Measurements from ENCODE around the gene CLK3. TPM values are rescaled to one million over a fixed set of nuclear protein-coding genes. Genes with fewer than 3 reads are reported as not detected.

Gene CLK3
- total and polyA plus RNA-seq, 10 of the 15 experiments (the other 5 are each of a cell fraction or from before 2014, with no cell fraction given): 3.3 to 169 (median 66.2) TPM

DNA sequence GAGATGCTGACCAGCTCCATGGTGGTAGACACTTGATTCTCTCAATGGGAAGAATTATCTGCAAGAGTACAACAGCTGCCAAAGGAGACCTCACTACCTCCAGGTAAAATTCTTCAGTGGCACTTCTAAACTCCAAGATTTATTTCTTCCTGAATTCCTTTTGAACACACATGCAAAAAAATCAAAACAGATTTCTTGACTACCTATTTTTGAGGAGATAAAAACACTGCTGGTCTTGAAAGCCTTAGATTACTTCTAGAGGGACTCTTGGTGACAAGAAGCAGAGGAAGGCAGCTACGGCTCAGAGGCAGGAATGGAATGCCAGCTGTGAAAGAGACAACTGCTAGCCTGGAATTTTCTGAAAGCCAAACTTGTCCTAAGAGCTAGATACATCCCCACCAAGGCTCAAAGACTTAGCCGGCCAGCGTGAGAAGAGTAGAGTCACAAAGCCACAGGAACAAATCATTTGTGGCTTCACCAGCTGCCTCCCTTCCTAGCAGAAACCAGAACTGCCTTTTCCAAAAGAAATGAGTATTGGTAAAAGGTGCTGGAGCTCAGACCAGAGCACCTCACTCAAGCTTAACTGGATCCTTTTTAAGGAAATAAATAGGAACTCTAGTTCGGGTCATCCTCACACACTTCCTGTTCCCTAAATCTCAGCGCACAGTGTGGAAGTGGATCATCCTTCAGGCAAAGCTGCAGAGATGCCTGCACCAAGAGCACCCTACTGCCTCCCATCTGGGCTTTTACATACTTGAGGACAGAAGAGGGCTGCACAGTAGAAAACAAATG, 32.6 kb downstream of the CLK3 start:
- DNase-seq (ENCODE audit: low read depth, low spot score): no peak
- no peak overlapping the region for H3K4me2 ChIP-seq (ENCODE audit: control insufficient read depth, insufficient read depth)
- in situ Hi-C loops (cut with MboI) (no loop called here), intact Hi-C loops (cut with micrococcal nuclease; ENCODE audit: unreplicated experiment) (no loop called here)
- ATAC-seq: no peak
- H3K27ac ChIP-seq (ENCODE audit: control insufficient read depth, insufficient read depth): no peak overlapping the region
- H3K36me3 ChIP-seq (ENCODE audit: control insufficient read depth in 2 of 2, insufficient read depth in 2 of 2, low read length in 1 of 2): peaks cover 1 to 12% of the 10 kb centered on the region in 2 experiments
- 78% methylated on average over 5 of the region's 5 CpGs for WGBS (ENCODE audit: insufficient coverage, insufficient replicate concordance, low lambda C conversion rate, missing lambda C conversion rate)
- no peak overlapping the region for H2AFZ ChIP-seq (ENCODE audit: control insufficient read depth, low read depth, low read length)
- H3K9me3 ChIP-seq (replicated peaks; ENCODE audit: control insufficient read depth, insufficient read depth, low read length): no peaks in the 10 kb centered on the region
- H3K4me3 ChIP-seq: no peak overlapping the region
- ChIA-PET CTCF (interaction anchor here (1.6 to 18.9 kb wide), 2 partner anchors 16 to 119 kb away, joined by 6 to 380 read pairs; no protein-coding TSS in a partner anchor), RAD21 (ENCODE audit: unreplicated experiment) (no interaction called here), SMC1A (ENCODE audit: uncharacterized antibody, unreplicated experiment) (no interaction called here), POLR2A (interaction anchor here (0.6 to 1.0 kb wide), 3 partner anchors 15 to 157 kb away, joined by 3 to 4 read pairs (median 4); no protein-coding TSS in a partner anchor)
- TF ChIP-seq POLR2AphosphoS5 (IDR thresholded peaks at IDR 0.05; ENCODE audit: low read length) (no peak), LARP7 (IDR thresholded peaks at IDR 0.05) (no peak), NR2C2 (IDR thresholded peaks at IDR 0.05; ENCODE audit: borderline replicate concordance, control insufficient read depth, insufficient read length, low read depth) (no peak), STAT3 (IDR thresholded peaks at IDR 0.05; ENCODE audit: low read depth, low read length) (no peak), DPF2 (IDR thresholded peaks at IDR 0.05) (no peak), MTA2 (IDR thresholded peaks at IDR 0.05; ENCODE audit: low read depth) (no peak), SIN3A (IDR thresholded peaks at IDR 0.05; ENCODE audit: low read depth, low read length) (no peak), CEBPB (IDR thresholded peaks at IDR 0.05; ENCODE audit: borderline replicate concordance in 1 of 2, low read depth in 2 of 2, low read length in 2 of 2) (no peak), POLR2A (IDR thresholded peaks at IDR 0.05; ENCODE audit: low read depth, low read length) (no peak), POLR2AphosphoS2 (IDR thresholded peaks at IDR 0.05; ENCODE audit: low read depth, low read length) (no peak)
- TF ChIP-seq, protein P1, sequence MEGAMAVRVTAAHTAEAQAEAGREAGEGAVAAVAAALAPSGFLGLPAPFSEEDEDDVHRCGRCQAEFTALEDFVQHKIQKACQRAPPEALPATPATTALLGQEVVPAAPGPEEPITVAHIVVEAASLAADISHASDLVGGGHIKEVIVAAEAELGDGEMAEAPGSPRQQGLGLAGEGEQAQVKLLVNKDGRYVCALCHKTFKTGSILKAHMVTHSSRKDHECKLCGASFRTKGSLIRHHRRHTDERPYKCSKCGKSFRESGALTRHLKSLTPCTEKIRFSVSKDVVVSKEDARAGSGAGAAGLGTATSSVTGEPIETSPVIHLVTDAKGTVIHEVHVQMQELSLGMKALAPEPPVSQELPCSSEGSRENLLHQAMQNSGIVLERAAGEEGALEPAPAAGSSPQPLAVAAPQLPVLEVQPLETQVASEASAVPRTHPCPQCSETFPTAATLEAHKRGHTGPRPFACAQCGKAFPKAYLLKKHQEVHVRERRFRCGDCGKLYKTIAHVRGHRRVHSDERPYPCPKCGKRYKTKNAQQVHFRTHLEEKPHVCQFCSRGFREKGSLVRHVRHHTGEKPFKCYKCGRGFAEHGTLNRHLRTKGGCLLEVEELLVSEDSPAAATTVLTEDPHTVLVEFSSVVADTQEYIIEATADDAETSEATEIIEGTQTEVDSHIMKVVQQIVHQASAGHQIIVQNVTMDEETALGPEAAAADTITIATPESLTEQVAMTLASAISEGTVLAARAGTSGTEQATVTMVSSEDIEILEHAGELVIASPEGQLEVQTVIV (IDR thresholded peaks at IDR 0.05; ENCODE audit: borderline replicate concordance, partially characterized antibody): no peak
- TF ChIP-seq, protein P2, sequence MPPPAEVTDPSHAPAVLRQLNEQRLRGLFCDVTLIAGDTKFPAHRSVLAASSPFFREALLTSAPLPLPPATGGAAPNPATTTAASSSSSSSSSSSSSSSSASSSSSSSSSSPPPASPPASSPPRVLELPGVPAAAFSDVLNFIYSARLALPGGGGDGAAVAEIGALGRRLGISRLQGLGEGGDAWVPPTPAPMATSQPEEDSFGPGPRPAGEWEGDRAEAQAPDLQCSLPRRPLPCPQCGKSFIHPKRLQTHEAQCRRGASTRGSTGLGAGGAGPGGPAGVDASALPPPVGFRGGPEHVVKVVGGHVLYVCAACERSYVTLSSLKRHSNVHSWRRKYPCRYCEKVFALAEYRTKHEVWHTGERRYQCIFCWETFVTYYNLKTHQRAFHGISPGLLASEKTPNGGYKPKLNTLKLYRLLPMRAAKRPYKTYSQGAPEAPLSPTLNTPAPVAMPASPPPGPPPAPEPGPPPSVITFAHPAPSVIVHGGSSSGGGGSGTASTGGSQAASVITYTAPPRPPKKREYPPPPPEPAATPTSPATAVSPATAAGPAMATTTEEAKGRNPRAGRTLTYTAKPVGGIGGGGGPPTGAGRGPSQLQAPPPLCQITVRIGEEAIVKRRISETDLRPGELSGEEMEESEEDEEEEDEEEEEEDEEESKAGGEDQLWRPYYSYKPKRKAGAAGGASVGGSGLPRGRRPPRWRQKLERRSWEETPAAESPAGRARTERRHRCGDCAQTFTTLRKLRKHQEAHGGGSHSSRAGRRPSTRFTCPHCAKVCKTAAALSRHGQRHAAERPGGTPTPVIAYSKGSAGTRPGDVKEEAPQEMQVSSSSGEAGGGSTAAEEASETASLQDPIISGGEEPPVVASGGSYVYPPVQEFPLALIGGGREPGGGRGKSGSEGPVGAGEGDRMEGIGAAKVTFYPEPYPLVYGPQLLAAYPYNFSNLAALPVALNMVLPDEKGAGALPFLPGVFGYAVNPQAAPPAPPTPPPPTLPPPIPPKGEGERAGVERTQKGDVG (CRISPR knock-in tag; IDR thresholded peaks at IDR 0.05): no peak
- TF ChIP-seq, protein P3, sequence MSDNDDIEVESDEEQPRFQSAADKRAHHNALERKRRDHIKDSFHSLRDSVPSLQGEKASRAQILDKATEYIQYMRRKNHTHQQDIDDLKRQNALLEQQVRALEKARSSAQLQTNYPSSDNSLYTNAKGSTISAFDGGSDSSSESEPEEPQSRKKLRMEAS (IDR thresholded peaks at IDR 0.05; ENCODE audit: low read depth, low read length): no peak
- TF ChIP-seq, protein P4, sequence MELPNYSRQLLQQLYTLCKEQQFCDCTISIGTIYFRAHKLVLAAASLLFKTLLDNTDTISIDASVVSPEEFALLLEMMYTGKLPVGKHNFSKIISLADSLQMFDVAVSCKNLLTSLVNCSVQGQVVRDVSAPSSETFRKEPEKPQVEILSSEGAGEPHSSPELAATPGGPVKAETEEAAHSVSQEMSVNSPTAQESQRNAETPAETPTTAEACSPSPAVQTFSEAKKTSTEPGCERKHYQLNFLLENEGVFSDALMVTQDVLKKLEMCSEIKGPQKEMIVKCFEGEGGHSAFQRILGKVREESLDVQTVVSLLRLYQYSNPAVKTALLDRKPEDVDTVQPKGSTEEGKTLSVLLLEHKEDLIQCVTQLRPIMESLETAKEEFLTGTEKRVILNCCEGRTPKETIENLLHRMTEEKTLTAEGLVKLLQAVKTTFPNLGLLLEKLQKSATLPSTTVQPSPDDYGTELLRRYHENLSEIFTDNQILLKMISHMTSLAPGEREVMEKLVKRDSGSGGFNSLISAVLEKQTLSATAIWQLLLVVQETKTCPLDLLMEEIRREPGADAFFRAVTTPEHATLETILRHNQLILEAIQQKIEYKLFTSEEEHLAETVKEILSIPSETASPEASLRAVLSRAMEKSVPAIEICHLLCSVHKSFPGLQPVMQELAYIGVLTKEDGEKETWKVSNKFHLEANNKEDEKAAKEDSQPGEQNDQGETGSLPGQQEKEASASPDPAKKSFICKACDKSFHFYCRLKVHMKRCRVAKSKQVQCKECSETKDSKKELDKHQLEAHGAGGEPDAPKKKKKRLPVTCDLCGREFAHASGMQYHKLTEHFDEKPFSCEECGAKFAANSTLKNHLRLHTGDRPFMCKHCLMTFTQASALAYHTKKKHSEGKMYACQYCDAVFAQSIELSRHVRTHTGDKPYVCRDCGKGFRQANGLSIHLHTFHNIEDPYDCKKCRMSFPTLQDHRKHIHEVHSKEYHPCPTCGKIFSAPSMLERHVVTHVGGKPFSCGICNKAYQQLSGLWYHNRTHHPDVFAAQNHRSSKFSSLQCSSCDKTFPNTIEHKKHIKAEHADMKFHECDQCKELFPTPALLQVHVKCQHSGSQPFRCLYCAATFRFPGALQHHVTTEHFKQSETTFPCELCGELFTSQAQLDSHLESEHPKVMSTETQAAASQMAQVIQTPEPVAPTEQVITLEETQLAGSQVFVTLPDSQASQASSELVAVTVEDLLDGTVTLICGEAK (IDR thresholded peaks at IDR 0.05; ENCODE audit: borderline replicate concordance): no peak
- no peak overlapping the region for H3K9ac ChIP-seq (ENCODE audit: control insufficient read depth, insufficient read depth, low read length)
- no peaks in the 10 kb centered on the region for H3K27me3 ChIP-seq (replicated peaks in 1 of 2; ENCODE audit: control insufficient read depth in 2 of 2, insufficient read depth in 2 of 2, low read length in 1 of 2)
- no peaks in the 10 kb centered on the region for H4K20me1 ChIP-seq (ENCODE audit: control insufficient read depth, insufficient read depth)
- no TSS peak for BruUV-seq (replicated peaks)
- peaks cover under 1% of the 10 kb centered on the region; the same call in 1 of the 2 replicates for H3K4me1 ChIP-seq (ENCODE audit: control insufficient read depth, insufficient read depth, low read length)
- H3K79me2 ChIP-seq (ENCODE audit: control insufficient read depth, insufficient read depth, low read length): no peaks in the 10 kb centered on the region
- no peak for FAIRE-seq
